ENCODE results near the gene INSR. TPM values are rescaled to one million over a fixed set of nuclear protein-coding genes. Genes with fewer than 3 reads are reported as not detected.

INSR gene
- total and polyA plus RNA-seq, 7 donors: 3.0 to 83.1 (median 67.1) TPM

GRCh38 chr19:7187605-7188339, 106.4 kb downstream of the INSR start:
- Histone ChIP-seq H3K4me1 (peaks cover 0 to 15% (median 12%) of the 10 kb centered on the region in 4 donors), H3K27ac (peak overlapping the region in 1 of 4 donors; percentile 10), H3K27me3 (no peaks in the 10 kb centered on the region), H3K36me3 (peaks cover 0 to 9% (median 0%) of the 10 kb centered on the region in 4 donors), H3K9me3 (no peaks in the 10 kb centered on the region), H3K4me3 (no peak overlapping the region)
- no peak for DNase-seq
- intact Hi-C loops (cut with DNase I): no loop called here
- whole genome bisulfite sequencing, 2 donors: 73 to 87% methylated on average over 10 of the region's 10 CpGs
- TF ChIP-seq POLR2A (IDR thresholded peaks at IDR 0.05) (no peak), CTCF (IDR thresholded peaks at IDR 0.05) (no peak), EP300 (IDR thresholded peaks at IDR 0.05) (no peak), POLR2AphosphoS5 (IDR thresholded peaks at IDR 0.05) (no peak)

GRCh38 chr19:7182489-7182888, 111.7 kb downstream of the INSR start:
- H3K36me3 ChIP-seq: peaks cover 0 to 9% (median 0%) of the 10 kb centered on the region in 4 donors
- peak overlapping the region in 2 of 4 donors; percentile 11 to 17 for H3K4me3 ChIP-seq
- TF ChIP-seq POLR2A (IDR thresholded peaks at IDR 0.05) (no peak), EP300 (IDR thresholded peaks at IDR 0.05) (no peak), CTCF (IDR thresholded peaks at IDR 0.05) (no peak), POLR2AphosphoS5 (IDR thresholded peaks at IDR 0.05) (no peak)
- H3K4me1 ChIP-seq: peaks cover 0 to 60% (median 57%) of the 10 kb centered on the region in 4 donors
- DNase-seq: no peak
- H3K27me3 ChIP-seq: no peaks in the 10 kb centered on the region
- 81 to 86% methylated on average over 5 of the region's 5 CpGs for WGBS, 2 donors
- peak overlapping the region; percentile 70 to 88 (median 78) for H3K27ac ChIP-seq
- intact Hi-C loops (cut with DNase I): loop anchor here (2.0 kb wide), 1 partner anchor 14 kb away; no protein-coding TSS in a partner anchor
- H3K9me3 ChIP-seq: no peaks in the 10 kb centered on the region

- H3K4me3 ChIP-seq: no peak overlapping the region
- 41 to 70% methylated on average over 3 of the region's 3 CpGs for WGBS, 2 donors
- peak overlapping the region; percentile 26 to 88 (median 74) for H3K27ac ChIP-seq
- peaks cover 0 to 9% (median 0%) of the 10 kb centered on the region in 4 donors for H3K36me3 ChIP-seq
- no peaks in the 10 kb centered on the region for H3K9me3 ChIP-seq
- TF ChIP-seq EP300 (IDR thresholded peaks at IDR 0.05) (no peak), POLR2A (IDR thresholded peaks at IDR 0.05) (no peak), CTCF (IDR thresholded peaks at IDR 0.05) (no peak), POLR2AphosphoS5 (IDR thresholded peaks at IDR 0.05) (no peak)
- intact Hi-C loops (cut with DNase I): loop anchor here (2.0 kb wide), 1 partner anchor 189 kb away; no protein-coding TSS in a partner anchor
- no peaks in the 10 kb centered on the region for H3K27me3 ChIP-seq
- peaks cover 0 to 75% (median 65%) of the 10 kb centered on the region in 4 donors for H3K4me1 ChIP-seq
- no peak for DNase-seq
Measured at GRCh38 chr19:7179917-7180306, 114.3 kb downstream of the INSR start.

GRCh38 chr19:7177926-7178325, 116.3 kb downstream of the INSR start:
- peaks cover 0 to 66% (median 55%) of the 10 kb centered on the region in 4 donors for H3K4me1 ChIP-seq
- TF ChIP-seq POLR2AphosphoS5 (IDR thresholded peaks at IDR 0.05) (peak; percentile 33 to 86 (median 78)), CTCF (IDR thresholded peaks at IDR 0.05) (no peak), POLR2A (IDR thresholded peaks at IDR 0.05) (no peak), EP300 (IDR thresholded peaks at IDR 0.05) (peak in 3 of 4 donors; percentile 23 to 58 (median 41))
- H3K4me3 ChIP-seq: no peak overlapping the region
- H3K9me3 ChIP-seq: no peaks in the 10 kb centered on the region
- intact Hi-C loops (cut with DNase I): loop anchor here (2.0 kb wide), 2 partner anchors 17 to 191 kb away; no protein-coding TSS in a partner anchor
- peak; percentile 66 for DNase-seq
- H3K27ac ChIP-seq: peak overlapping the region; percentile 51 to 88 (median 74)
- H3K36me3 ChIP-seq: peaks cover 0 to 8% (median 0%) of the 10 kb centered on the region in 4 donors
- 67 to 72% methylated on average over 7 of the region's 7 CpGs for WGBS, 2 donors
- no peaks in the 10 kb centered on the region for H3K27me3 ChIP-seq
